NCI-H82 treated with DMSO at 0.1 percent for 48 hours (cell line): Measurements from ENCODE around the gene TSPO2.

Experiments used
- DNase-seq: peaks from one replicate; lab custom pipeline; 2025; ENCODE audit not compliant: unreplicated experiment; lab: John Stamatoyannopoulos, UW

TSPO2 gene

GRCh38 chr6:41049955-41050354, 7.7 kb downstream of the TSPO2 start:
- DNase-seq = no peak

DNA sequence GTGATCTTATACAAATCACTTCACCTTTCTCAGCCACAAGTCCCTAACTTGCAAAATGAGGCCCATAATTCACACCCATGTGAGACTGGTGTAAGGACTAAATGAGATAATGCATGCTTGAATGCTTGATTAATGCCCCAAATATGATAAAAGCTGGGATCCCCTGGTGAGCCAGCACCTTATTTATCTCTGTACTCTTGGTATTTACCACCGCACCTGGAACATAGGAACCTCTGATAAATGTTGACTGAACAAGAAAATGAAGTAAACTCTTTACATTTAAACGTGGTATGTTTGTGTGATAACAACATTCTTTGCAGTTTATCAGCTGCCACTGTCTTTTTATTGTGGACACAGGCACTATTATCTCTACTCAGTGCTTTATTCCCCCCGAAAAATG, 8.3 kb downstream of the TSPO2 start:
- DNase-seq = no peak

- DNase-seq = no peak
Measured at GRCh38 chr6:41051873-41052272, 9.6 kb downstream of the TSPO2 start.

GRCh38 chr6:41053041-41053440, 10.8 kb downstream of the TSPO2 start, which contains the start of gene APOBEC2:
TSS of gene APOBEC2 (plus strand) at chr6:41053202. CDS start at chr6:41053348, 146 bp downstream.
- DNase-seq = peak; percentile 85

DNA sequence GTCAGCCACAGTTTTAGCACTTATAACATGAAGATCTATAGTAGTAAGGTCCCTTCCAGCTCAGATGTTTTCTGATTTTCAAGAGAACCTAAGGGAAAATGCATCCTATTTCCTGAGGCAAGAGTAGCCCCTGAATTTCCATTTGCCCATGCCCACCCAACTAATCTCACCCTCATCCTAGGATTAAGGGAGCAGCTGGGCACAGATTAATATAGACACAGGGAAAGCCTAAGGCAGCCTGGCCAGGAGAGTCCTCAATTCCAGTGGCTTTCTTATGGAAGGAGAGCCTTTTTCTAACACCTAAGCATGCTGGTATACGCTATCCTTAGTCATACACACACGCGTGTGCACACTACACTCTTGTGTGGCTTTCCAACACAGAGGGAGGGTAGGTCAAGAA, 12.2 kb downstream of the TSPO2 start:
- DNase-seq = peak; percentile 45

- peak; percentile 62 for DNase-seq
Measured at GRCh38 chr6:41055149-41055548, 12.9 kb downstream of the TSPO2 start.

DNA sequence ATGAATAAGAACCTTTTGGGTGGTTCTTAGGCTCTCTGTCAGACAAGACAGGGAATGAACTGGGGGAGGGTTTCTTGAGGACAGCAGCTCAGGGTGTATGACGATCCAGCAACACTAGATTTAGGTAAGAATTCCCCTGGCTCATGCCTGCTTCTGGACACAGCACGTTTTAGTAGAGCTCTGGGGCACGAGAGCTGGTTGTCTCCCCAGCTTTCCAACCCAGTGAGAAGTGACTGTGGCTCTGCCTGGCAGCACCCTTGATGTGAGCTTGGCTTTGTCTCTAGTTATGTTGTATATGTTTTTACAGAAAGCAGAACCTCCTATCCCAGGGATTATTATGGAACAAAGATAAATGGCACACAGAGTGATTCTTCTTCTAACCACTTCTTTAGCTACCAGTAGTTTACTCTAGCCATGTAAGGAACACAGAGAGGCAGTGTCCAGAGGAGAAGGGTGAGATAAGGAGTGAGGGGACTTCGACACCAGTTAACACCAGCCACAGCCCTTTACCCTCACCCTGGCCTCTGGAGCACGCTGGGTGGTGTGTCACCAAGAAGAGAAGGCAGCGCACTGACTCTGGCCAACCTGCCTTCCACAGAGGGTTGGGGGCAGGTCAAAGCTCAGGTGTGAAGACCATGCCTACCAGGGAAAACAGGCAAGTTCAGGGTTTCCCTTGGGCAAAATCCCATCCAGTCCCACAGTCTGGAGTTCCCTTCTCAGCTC, 14.7 kb downstream of the TSPO2 start:
- DNase-seq = no peak

GRCh38 chr6:41058783-41059181, 16.5 kb downstream of the TSPO2 start:
- DNase-seq = no peak

GRCh38 chr6:41059556-41059955, 17.3 kb downstream of the TSPO2 start:
- no peak for DNase-seq

DNA sequence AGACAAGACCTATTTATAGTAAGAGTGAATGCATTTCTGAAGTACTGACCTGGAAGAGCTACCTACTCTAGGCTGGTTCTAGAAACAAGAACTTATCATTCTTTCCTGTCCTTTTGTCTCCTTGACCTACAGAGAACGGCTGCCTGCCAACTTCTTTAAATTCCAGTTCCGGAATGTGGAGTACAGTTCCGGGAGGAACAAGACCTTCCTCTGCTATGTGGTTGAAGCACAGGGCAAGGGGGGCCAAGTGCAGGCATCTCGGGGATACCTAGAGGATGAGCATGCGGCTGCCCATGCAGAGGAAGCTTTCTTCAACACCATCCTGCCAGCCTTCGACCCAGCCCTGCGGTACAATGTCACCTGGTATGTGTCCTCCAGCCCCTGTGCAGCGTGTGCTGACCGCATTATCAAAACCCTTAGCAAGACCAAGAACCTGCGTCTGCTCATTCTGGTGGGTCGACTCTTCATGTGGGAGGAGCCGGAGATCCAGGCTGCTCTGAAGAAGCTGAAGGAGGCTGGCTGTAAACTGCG, 19.0 kb downstream of the TSPO2 start:
- no peak for DNase-seq

DNA sequence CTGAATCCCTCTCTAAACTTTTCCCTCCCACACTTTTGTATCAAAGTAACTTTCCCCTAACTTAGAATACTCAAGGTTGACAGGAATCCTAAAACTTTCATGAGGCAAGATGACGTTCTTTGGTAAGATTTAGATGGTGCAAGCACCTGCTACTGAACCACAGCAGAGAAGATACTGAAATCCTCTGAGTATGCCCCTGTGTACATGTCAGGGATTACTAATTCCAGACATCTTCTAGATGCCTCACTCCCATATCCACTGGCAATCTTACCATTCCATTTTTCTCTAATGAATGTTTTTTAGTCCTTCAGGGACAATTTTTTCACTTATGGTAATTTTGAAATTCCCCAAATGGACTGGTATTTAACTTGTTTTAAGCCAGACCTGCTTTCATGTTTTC, 19.8 kb downstream of the TSPO2 start:
- no peak for DNase-seq

DNA sequence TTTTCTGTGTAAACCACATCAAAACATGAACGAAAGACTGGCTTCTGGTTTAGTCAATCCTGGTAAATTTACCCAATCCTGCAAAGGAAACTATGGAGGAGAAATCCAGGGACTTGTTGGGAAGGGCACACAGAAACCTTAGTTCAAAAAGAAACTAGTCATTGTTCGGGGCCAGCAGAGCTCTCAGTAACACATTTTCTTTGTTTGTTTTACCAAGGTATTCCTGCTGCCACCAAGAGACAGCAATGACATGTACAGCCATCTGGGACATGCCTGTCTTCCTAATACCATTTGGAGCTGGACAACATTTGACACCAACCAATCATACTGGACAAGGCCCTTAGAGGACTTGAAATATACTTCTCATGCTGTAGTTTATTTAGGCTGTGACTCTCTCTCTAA, 21.6 kb downstream of the TSPO2 start:
- no peak for DNase-seq

GRCh38 chr6:41064841-41065240, 22.6 kb downstream of the TSPO2 start:
- DNase-seq = no peak

- no peak for DNase-seq
Measured at GRCh38 chr6:41065550-41066026, 23.3 kb downstream of the TSPO2 start.

GRCh38 chr6:41066867-41067304, 24.6 kb downstream of the TSPO2 start:
- DNase-seq = peak; percentile 29

- no peak for DNase-seq
Measured at GRCh38 chr6:41071501-41071922, 29.2 kb downstream of the TSPO2 start.

DNA sequence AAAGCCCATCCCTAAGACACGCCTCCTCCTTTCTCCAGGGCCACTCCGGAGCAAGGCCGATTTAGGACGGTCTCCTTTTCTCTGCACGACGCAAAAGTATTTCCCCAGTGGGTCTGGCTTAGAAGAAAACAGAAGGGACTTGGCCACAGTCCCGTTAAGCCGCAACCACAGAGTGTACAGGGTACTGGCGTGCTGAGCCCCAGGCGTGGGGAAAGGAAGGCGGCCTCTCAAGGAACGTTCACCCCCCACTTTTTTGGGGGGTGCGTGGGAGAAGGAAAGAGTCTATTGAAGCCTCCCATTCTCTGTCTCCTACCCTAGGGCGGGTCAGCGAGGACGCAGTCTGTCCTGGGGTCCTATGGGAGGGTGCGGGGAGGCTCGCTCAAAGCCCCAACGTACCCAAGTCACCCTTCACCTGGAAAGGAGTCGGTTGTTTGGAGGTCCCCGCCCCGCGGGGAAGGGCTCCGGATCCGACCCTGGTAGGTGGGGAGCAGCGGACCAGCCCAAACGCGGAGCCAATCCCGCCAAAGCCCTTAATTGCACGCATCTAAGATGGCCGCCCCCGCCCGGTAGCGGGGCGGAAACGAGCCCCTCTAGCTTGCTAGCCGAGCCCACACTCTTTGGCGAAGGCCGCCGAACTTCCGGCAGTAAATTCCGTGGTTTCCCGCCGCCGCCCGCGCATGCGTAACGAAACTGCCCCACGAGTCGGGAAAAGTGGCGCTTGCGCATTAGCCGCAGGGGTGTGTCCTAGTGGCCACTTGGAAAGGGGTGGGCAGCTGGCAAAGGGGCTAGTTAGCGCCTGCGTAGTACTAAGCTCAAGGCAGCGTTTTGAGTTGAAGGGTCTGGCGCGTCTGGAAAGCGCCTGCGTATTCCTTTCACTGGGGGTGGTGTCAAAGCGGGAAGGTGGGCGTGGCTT, 29.9 kb downstream of the TSPO2 start, which contains the start of gene OARD1:
OARD1 (minus strand) TSS at position 434 of the 913 bp plus-strand sequence. CDS start 722 bp downstream, outside the sequence.
- peak; percentile 98 for DNase-seq

DNA sequence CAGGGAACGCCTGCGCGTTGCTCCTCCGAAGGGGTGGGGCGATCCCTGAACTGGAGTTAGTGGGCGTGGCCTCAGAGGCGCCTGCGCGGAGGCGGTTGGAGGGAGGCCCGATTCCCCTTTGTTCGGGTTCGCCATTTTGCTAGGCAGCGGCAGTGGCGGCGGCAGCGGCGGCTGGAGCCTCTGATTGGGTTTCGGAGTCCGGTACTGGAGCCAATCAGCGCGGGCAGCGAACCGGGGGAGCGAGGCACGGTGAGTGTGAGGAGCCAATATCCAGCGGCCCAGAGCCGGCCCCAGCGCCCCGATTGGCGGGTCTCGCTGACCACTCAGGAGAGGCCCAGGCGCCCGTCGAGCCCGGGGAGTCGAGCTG, 30.6 kb downstream of the TSPO2 start, which contains the start of gene NFYA:
NFYA (plus strand) TSS at position 139 of the 367 bp plus-strand sequence. CDS start 6,116 bp downstream, outside the sequence.
- DNase-seq = no peak

- DNase-seq = peak; percentile 71
Measured at GRCh38 chr6:41073203-41073967, 31.1 kb downstream of the TSPO2 start.

DNA sequence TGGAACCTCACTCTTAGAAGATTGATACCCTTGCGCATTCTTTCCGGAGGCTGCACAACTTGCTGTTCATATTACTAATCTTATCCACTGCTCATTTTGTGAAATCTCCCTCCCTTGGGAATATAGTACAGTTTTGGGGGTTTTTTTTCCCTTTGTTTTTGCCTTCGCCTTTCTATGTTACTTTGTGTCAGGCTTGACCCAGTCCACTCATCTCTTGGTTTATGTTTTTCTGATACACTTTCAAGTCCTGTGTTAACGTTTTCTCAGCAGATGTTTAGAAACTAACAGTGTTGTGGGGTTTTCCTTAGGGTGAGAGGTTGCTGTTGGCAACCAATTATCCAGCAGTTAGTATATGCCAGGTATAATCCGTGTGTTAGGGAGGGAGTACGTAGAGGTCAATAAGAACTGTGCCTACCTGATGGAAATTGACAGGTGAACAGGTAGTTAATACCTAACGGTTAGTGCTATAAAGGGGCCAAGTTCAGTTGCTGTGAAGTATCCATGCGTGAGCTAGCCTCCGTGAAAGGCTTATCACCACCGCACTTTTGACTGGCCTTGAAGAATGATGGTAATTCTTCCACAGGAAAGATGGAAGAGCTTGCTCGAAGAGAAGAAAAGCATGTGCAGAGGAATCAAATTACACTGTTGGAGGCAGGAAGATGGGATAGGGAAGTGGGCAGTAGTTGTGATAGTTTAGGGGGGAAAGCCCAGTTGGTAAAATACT, 31.9 kb downstream of the TSPO2 start:
- DNase-seq = no peak
